A549 treated with AZD2906 at 1 μM for 4 hours (cell line): Measurements from ENCODE around the gene GIMAP6. TPM values are rescaled to one million over a fixed set of nuclear protein-coding genes. Genes with fewer than 3 reads are reported as not detected.

Source experiments
- total RNA-seq: library from RNA; stranded (reverse); fragments of 200-300 nt; extraction: Qiagen RNA extraction; gene quantifications from 5 replicates; pipeline ENCODE4 v1.2.3, GENCODE V29; 2022

The GIMAP6 gene
- total RNA-seq, result not detected in 5 replicates

GRCh38 chr7:150631866-150632864 lies at the start of gene GIMAP6:
TSS of gene GIMAP6 (minus strand) at chr7:150632385. CDS start at chr7:150630142, 2,243 bp downstream.

Other genes starting within 250 kb of the GIMAP6 start
- gene GIMAP8, start 181.8 kb downstream of the GIMAP6 start, total RNA-seq, result 0.01 TPM in 1 of 5 replicates, not detected in the others
- gene GIMAP7, start 117.5 kb downstream of the GIMAP6 start, total RNA-seq, result not detected in 5 replicates
- gene GIMAP4, start 65.0 kb downstream of the GIMAP6 start, total RNA-seq, result not detected in 5 replicates
- gene GIMAP2, start 53.3 kb upstream of the GIMAP6 start, total RNA-seq, result not detected in 5 replicates
- gene GIMAP1, start 84.2 kb upstream of the GIMAP6 start, total RNA-seq, result not detected in 5 replicates
- gene GIMAP5, start 105.0 kb upstream of the GIMAP6 start, total RNA-seq, result 0.05 to 0.11 TPM (median 0.08 TPM) in 3 of 5 replicates, not detected in the others
- gene TMEM176B, start 168.0 kb upstream of the GIMAP6 start, total RNA-seq, result 0.06 to 0.17 TPM (median 0.14 TPM) in 3 of 5 replicates, not detected in the others
- 0.16 TPM in 1 of 5 replicates, not detected in the others for gene TMEM176A, start 168.4 kb upstream of the GIMAP6 start, total RNA-seq
- 0.02 to 0.07 TPM (median 0.05 TPM) in 4 of 5 replicates, not detected in the other for gene AOC1, start 220.1 kb upstream of the GIMAP6 start, total RNA-seq